AG04449 (cell line): ENCODE data around the gene RFWD3.
A peak's percentile ranks its signal among the peaks of the same experiment; 100 is the strongest.

Experiments
- CTCF ChIA-PET: fragments of 350-600 bp; formaldehyde crosslinking; extraction: SDS; loops from one replicate; lab custom pipeline; 2021; ENCODE audit warnings: antibody characterized with exemption; lab: Yijun Ruan, JAX
- POLR2A ChIA-PET: fragments of 400-600, 350-600 bp; formaldehyde crosslinking; extraction: SDS; loops from one replicate; lab custom pipeline; 2020; ENCODE audit warnings: antibody characterized with exemption, inconsistent platforms; lab: Yijun Ruan, JAX
- DNase-seq: peaks from one replicate; pipeline ENCODE4 v3.0.0-alpha.2; 2010; ENCODE audit warnings: low read depth, low spot score
- H3K4me3 ChIP-seq: 2 replicates; pipeline ENCODE4 v1.5.1; 2011; ENCODE audit warnings: low read depth, mild to moderate bottlenecking, control low read depth, low read length
- CTCF ChIP-seq: IDR thresholded peaks from one replicate; pipeline ENCODE4 v1.5.1; 2011; ENCODE audit warnings: mild to moderate bottlenecking, moderate library complexity, low read length, control low read depth, inconsistent platforms; ENCODE audit not compliant: insufficient read depth; ENCODE audit errors: missing control alignments

The RFWD3 gene

GRCh38 chr16:74627506-74628220, 39.0 kb downstream of the RFWD3 start:
- no peak overlapping the region for H3K4me3 ChIP-seq
- POLR2A ChIA-PET, result no interaction called here
- CTCF ChIA-PET, result interaction anchor here (0.8 to 2.1 kb wide), 3 partner anchors 11 to 124 kb away, joined by 3 to 9 read pairs (median 3); no protein-coding TSS in a partner anchor
- DNase-seq, result no peak
- TF ChIP-seq CTCF, result no peak

GRCh38 chr16:74626741-74627416, 39.8 kb downstream of the RFWD3 start:
- POLR2A ChIA-PET, result no interaction called here

GRCh38 chr16:74625500-74626350, 41.0 kb downstream of the RFWD3 start:
- POLR2A ChIA-PET, result no interaction called here
- H3K4me3 ChIP-seq, result no peak overlapping the region
- CTCF ChIA-PET, result interaction anchor here (0.9 to 2.1 kb wide), 9 partner anchors 9 to 316 kb away, joined by 3 to 10 read pairs (median 4); no protein-coding TSS in a partner anchor
- no peak for TF ChIP-seq CTCF
- no peak for DNase-seq

More at GRCh38 chr16:74626741-74627416, 39.8 kb downstream of the RFWD3 start:
- no peak overlapping the region for H3K4me3 ChIP-seq
- no peak for DNase-seq
- TF ChIP-seq CTCF, result no peak
- CTCF ChIA-PET, result interaction anchor here (0.9 to 2.1 kb wide), 2 partner anchors 10 to 123 kb away, joined by 3 to 9 read pairs; no protein-coding TSS in a partner anchor

- DNase-seq, result no peak
- H3K4me3 ChIP-seq, result no peak overlapping the region
- TF ChIP-seq CTCF, result no peak
- ChIA-PET CTCF (interaction anchor here (1.0 to 2.0 kb wide), 6 partner anchors 10 to 148 kb away, joined by 3 to 10 read pairs (median 4); no protein-coding TSS in a partner anchor), POLR2A (no interaction called here)
Observed at GRCh38 chr16:74623839-74624235, 42.8 kb downstream of the RFWD3 start.

GRCh38 chr16:74623214-74623838, 43.4 kb downstream of the RFWD3 start:
- TF ChIP-seq CTCF, result peak; percentile 53
- ChIA-PET POLR2A (no interaction called here), CTCF (interaction anchor here (0.7 to 2.0 kb wide), 30 partner anchors 9 to 533 kb away, joined by 3 to 18 read pairs (median 5); no protein-coding TSS in a partner anchor)
- no peak for DNase-seq
- H3K4me3 ChIP-seq, result no peak overlapping the region
